A549 (cell line): ENCODE results near the gene RBM47.

Experiments used
- BHLHE40 ChIP-seq: IDR thresholded peaks from 2 replicates; pipeline ENCODE4 v1.6.1; 2012; ENCODE audit warnings: low read depth, low read length, inconsistent platforms
- CHD4 ChIP-seq: fragments of 200-600 bp; sonication (generic); IDR thresholded peaks from 2 replicates; pipeline ENCODE4 v1.6.1; 2016; ENCODE audit warnings: antibody characterized with exemption, mild to moderate bottlenecking, borderline replicate concordance
- EP300 ChIP-seq, 2 experiments: fragments of >200 bp; sonication (Bioruptor Twin); formaldehyde crosslinking; IDR thresholded peaks; 2 replicates in 1 of 2; 3 replicates in 1 of 2; pipeline ENCODE4 v1.6.1; 2016 to 2017
- KDM1A ChIP-seq: fragments of 200-600 bp; sonication (generic); IDR thresholded peaks from 2 replicates; pipeline ENCODE4 v1.6.1; 2016; ENCODE audit warnings: low read depth, mild to moderate bottlenecking
- POLR2A ChIP-seq: IDR thresholded peaks from 2 replicates; pipeline ENCODE4 v1.6.1; 2012; ENCODE audit warnings: mild to moderate bottlenecking, low read length
- RAD21 ChIP-seq, 2 experiments: fragments of >200 bp in 1 of 2; sonication (Bioruptor Twin) in 1 of 2; formaldehyde crosslinking in 1 of 2; IDR thresholded peaks in 1 of 2; conservative IDR thresholded peaks in 1 of 2; 2 replicates in 1 of 2; 3 replicates in 1 of 2; pipeline ENCODE4 v1.6.1; 2012 to 2018; ENCODE audit warnings: inconsistent platforms in 1 of 2
- RCOR1 ChIP-seq: fragments of 150-350 bp; IDR thresholded peaks from 2 replicates; pipeline ENCODE4 v1.6.1; 2014; ENCODE audit warnings: antibody characterized with exemption, low read length, low read depth
- RFX5 ChIP-seq: fragments of 450-650 bp; IDR thresholded peaks from 2 replicates; pipeline ENCODE4 v1.7.1; 2014; ENCODE audit warnings: antibody characterized with exemption, mild to moderate bottlenecking, moderate library complexity
- TF ChIP-seq, protein P1 (sequence below): fragments of >200 bp; sonication (Bioruptor Twin); formaldehyde crosslinking; IDR thresholded peaks from 3 replicates; pipeline ENCODE4 v1.5.1; 2016
- TF ChIP-seq, protein P2 (sequence below): fragments of 200-600 bp; sonication (generic); IDR thresholded peaks from 2 replicates; pipeline ENCODE4 v1.6.1; 2016; ENCODE audit warnings: antibody characterized with exemption, mild to moderate bottlenecking, moderate library complexity

DNA sequence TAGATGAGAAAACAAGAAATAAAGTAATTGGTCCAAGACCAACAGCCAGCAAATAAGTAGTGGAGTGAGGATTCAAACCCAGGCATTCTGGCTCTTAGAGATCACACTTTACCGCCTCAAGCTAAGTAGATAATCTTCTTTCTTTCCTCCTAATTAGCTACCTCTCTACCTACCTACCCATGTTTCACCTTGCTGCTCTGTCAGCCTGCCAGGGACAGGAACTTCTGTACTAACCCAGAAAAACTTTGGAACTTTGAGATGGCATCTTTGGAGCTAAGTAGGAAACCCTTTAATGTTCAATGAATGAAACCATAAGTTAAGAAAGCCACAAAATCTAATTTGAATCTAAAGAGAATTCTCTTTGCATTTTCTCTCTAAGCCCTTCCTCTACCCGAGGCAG is 149.4 kb downstream of the RBM47 start:
- TF ChIP-seq POLR2A (no peak), CHD4 (no peak), RFX5 (no peak), BHLHE40 (no peak), EP300 (IDR thresholded peaks at IDR 0.05) (no peak), KDM1A (no peak), RCOR1 (no peak), RAD21 (conservative IDR thresholded peaks at IDR 0.05 in 1 of 2, IDR thresholded peaks at IDR 0.05 in 1 of 2) (no peak)
- TF ChIP-seq, protein P1, sequence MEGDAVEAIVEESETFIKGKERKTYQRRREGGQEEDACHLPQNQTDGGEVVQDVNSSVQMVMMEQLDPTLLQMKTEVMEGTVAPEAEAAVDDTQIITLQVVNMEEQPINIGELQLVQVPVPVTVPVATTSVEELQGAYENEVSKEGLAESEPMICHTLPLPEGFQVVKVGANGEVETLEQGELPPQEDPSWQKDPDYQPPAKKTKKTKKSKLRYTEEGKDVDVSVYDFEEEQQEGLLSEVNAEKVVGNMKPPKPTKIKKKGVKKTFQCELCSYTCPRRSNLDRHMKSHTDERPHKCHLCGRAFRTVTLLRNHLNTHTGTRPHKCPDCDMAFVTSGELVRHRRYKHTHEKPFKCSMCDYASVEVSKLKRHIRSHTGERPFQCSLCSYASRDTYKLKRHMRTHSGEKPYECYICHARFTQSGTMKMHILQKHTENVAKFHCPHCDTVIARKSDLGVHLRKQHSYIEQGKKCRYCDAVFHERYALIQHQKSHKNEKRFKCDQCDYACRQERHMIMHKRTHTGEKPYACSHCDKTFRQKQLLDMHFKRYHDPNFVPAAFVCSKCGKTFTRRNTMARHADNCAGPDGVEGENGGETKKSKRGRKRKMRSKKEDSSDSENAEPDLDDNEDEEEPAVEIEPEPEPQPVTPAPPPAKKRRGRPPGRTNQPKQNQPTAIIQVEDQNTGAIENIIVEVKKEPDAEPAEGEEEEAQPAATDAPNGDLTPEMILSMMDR: no peak
- TF ChIP-seq, protein P2, sequence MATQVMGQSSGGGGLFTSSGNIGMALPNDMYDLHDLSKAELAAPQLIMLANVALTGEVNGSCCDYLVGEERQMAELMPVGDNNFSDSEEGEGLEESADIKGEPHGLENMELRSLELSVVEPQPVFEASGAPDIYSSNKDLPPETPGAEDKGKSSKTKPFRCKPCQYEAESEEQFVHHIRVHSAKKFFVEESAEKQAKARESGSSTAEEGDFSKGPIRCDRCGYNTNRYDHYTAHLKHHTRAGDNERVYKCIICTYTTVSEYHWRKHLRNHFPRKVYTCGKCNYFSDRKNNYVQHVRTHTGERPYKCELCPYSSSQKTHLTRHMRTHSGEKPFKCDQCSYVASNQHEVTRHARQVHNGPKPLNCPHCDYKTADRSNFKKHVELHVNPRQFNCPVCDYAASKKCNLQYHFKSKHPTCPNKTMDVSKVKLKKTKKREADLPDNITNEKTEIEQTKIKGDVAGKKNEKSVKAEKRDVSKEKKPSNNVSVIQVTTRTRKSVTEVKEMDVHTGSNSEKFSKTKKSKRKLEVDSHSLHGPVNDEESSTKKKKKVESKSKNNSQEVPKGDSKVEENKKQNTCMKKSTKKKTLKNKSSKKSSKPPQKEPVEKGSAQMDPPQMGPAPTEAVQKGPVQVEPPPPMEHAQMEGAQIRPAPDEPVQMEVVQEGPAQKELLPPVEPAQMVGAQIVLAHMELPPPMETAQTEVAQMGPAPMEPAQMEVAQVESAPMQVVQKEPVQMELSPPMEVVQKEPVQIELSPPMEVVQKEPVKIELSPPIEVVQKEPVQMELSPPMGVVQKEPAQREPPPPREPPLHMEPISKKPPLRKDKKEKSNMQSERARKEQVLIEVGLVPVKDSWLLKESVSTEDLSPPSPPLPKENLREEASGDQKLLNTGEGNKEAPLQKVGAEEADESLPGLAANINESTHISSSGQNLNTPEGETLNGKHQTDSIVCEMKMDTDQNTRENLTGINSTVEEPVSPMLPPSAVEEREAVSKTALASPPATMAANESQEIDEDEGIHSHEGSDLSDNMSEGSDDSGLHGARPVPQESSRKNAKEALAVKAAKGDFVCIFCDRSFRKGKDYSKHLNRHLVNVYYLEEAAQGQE: no peak
